GM23338 (cell line): ENCODE results near the gene SMIM34.
"Not testable (repeated sequence)": the region's sequence is repeated elsewhere in the genome, so short reads cannot be mapped to it uniquely, and the experiment has no call there.

Source experiments
- ETS1 ChIP-seq: IDR thresholded peaks from 2 replicates; pipeline ENCODE4 v1.6.1; 2016; ENCODE audit warnings: antibody characterized with exemption
- EZH2 ChIP-seq: fragments of 200-600 bp; sonication (generic); IDR thresholded peaks from one replicate; pipeline ENCODE4 v1.8.0; 2017; ENCODE audit warnings: antibody characterized with exemption, mild to moderate bottlenecking, low read depth; ENCODE audit not compliant: unreplicated experiment
- EZH2phosphoT487 ChIP-seq: fragments of 200-600 bp; sonication (generic); IDR thresholded peaks from one replicate; pipeline ENCODE4 v1.8.1; 2018; ENCODE audit warnings: antibody characterized with exemption; ENCODE audit not compliant: unreplicated experiment
- JUNB ChIP-seq: IDR thresholded peaks from one replicate; pipeline ENCODE4 v1.6.1; 2016; ENCODE audit warnings: antibody characterized with exemption; ENCODE audit not compliant: unreplicated experiment
- NANOG ChIP-seq: IDR thresholded peaks from 2 replicates; pipeline ENCODE4 v1.6.1; 2016; ENCODE audit warnings: antibody characterized with exemption, borderline replicate concordance
- POLR2AphosphoS5 ChIP-seq: IDR thresholded peaks from 2 replicates; pipeline ENCODE4 v1.6.1; 2016; ENCODE audit warnings: antibody characterized with exemption, low read depth
- REST ChIP-seq: IDR thresholded peaks from one replicate; pipeline ENCODE4 v1.6.1; 2018; ENCODE audit warnings: antibody characterized with exemption; ENCODE audit not compliant: unreplicated experiment
- TF ChIP-seq, protein P1 (sequence below), 2 experiments: fragments of 200-600 bp in 1 of 2; sonication (generic) in 1 of 2; conservative IDR thresholded peaks; 2 replicates each; pipeline versions ENCODE4 v1.5.1 to v1.6.1; 2016 to 2017; ENCODE audit warnings: antibody characterized with exemption in 2 of 2, low read depth in 2 of 2, mild to moderate bottlenecking in 2 of 2, moderate library complexity in 1 of 2

DNA sequence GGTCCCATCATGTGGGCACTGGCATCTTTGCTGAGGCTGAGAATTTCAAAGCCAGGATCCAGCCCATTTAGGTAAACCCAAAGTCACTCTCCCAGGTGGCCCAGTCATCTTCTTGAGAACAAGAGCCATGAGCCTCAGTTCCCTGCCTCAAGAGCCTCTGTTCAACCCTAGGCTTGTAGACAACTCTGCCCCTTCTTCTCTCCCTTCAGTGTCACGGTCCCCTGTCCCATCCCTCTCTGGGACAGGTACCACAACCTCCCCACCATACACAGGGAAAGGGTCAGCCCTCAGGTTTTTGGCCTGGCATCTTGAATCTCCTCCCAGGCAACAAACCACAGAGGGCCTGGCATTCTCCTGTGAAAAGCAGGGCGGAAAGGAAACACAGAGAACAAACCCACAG lies 18.1 kb downstream of the SMIM34 start:
- TF ChIP-seq, protein P1, sequence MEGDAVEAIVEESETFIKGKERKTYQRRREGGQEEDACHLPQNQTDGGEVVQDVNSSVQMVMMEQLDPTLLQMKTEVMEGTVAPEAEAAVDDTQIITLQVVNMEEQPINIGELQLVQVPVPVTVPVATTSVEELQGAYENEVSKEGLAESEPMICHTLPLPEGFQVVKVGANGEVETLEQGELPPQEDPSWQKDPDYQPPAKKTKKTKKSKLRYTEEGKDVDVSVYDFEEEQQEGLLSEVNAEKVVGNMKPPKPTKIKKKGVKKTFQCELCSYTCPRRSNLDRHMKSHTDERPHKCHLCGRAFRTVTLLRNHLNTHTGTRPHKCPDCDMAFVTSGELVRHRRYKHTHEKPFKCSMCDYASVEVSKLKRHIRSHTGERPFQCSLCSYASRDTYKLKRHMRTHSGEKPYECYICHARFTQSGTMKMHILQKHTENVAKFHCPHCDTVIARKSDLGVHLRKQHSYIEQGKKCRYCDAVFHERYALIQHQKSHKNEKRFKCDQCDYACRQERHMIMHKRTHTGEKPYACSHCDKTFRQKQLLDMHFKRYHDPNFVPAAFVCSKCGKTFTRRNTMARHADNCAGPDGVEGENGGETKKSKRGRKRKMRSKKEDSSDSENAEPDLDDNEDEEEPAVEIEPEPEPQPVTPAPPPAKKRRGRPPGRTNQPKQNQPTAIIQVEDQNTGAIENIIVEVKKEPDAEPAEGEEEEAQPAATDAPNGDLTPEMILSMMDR (conservative IDR thresholded peaks at IDR 0.05; ENCODE audit: low read depth in 2 of 2), result not testable (repeated sequence)
- not testable (repeated sequence) for TF ChIP-seq POLR2AphosphoS5, EZH2, NANOG, REST, EZH2phosphoT487, ETS1, JUNB
